Heart left ventricle (tissue), 16 donors: ENCODE measurements around the gene ITPR2. TPM values are rescaled to one million over a fixed set of nuclear protein-coding genes. Genes with fewer than 3 reads are reported as not detected.

Experiments
- ATAC-seq, 4 donors: fragments of 200-7000 bp; cut with Tn5 transposase; one replicate each; pipeline ENCODE4 v1.9.1; 2020 to 2022; ENCODE audit warnings: moderate library complexity in 4 of 4, mild to moderate bottlenecking in 3 of 4, moderate number of reproducible peaks in 1 of 4
- DNase-seq, 5 donors: peaks; one replicate each; pipeline ENCODE4 v3.0.0-alpha.2; 2020
- H3K27ac ChIP-seq, 12 donors: fragments of 200-600 bp; sonication (generic) in 4 of 12; one replicate each; pipeline versions ENCODE4 v1.5.0 to v1.8.0; 2016 to 2022; ENCODE audit warnings: mild to moderate bottlenecking in 2 of 12
- H3K27me3 ChIP-seq, 9 donors: fragments of 200-600 bp; sonication (generic) in 2 of 9; one replicate each; pipeline versions ENCODE4 v1.5.1 to v1.8.0; 2016 to 2022; ENCODE audit warnings: mild to moderate bottlenecking in 3 of 9
- H3K36me3 ChIP-seq, 9 donors: fragments of 200-600 bp; sonication (generic) in 2 of 9; one replicate each; pipeline versions ENCODE4 v1.5.0 to v1.8.0; 2018 to 2022; ENCODE audit warnings: mild to moderate bottlenecking in 2 of 9
- H3K4me1 ChIP-seq, 12 donors: fragments of 200-600 bp; sonication (generic) in 4 of 12; one replicate each; pipeline versions ENCODE4 v1.5.0 to v1.8.0; 2016 to 2022; ENCODE audit warnings: mild to moderate bottlenecking in 3 of 12
- H3K4me3 ChIP-seq, 12 donors: fragments of 200-600 bp; sonication (generic) in 4 of 12; one replicate each; pipeline versions ENCODE4 v1.5.0 to v1.8.0; 2017 to 2022; ENCODE audit warnings: mild to moderate bottlenecking in 9 of 12, moderate library complexity in 4 of 12
- H3K9me3 ChIP-seq, 12 donors: fragments of 200-600 bp; sonication (generic) in 4 of 12; one replicate each; pipeline versions ENCODE4 v1.5.0 to v1.8.0; 2016 to 2022; ENCODE audit warnings: mild to moderate bottlenecking in 1 of 12
- CTCF ChIP-seq, 12 donors: fragments of 200-600 bp; sonication (generic) in 4 of 12; IDR thresholded peaks; one replicate each; pipeline versions ENCODE4 v1.5.0 to v1.8.0; 2018 to 2022; ENCODE audit warnings: antibody characterized with exemption in 12 of 12, mild to moderate bottlenecking in 5 of 12
- POLR2A ChIP-seq, 2 donors: fragments of 450-650 bp; IDR thresholded peaks; one replicate each; pipeline ENCODE4 v1.6.1; 2017; ENCODE audit warnings: antibody characterized with exemption in 2 of 2, mild to moderate bottlenecking in 2 of 2, moderate library complexity in 2 of 2
- WGBS, 4 donors: extraction: QIAGEN DNeasy Blood & Tissue Kit in 2 of 4; methylation state at CpG; one replicate each; pipeline versions ENCODE4 v1.1.5 to v1.1.7; 2013 to 2018; 5-methylcytosine and 5-hydroxymethylcytosine counted together
- intact Hi-C, 10 donors: fragments of 100-400 bp; cut with DNase I; formaldehyde crosslinking; loops; one replicate each; pipeline versions ENCODE4 v1.11.1 to v1.14.2; 2022
- polyA plus RNA-seq, 2 donors: library from polyadenylated mRNA; stranded (reverse); fragments of 200-250 nt; gene quantifications; one replicate each; pipeline ENCODE4 v1.2.3, GENCODE V29; 2013
- total RNA-seq, 9 donors: library from RNA; depleted of rRNA in 2 of 9; stranded (reverse); fragments of >200 nt in 2 of 9; fragmentation: NEBNext Ultra II Directional in 3 of 9; extraction: Animal tissue kit (Norgen Biotek cat#: 25700) in 3 of 9; gene quantifications; one replicate each; pipeline versions ENCODE4 v1.1.0 to v1.2.4, GENCODE V29; 2016 to 2023
- donor health status: ischemic (EF 13 %, LVEDD 7.1; RV severe dilation, severe dysfunction).
- donor health status: healthy with polysubstance abuse.
- donor health status: DM: no; HTN: yes; CAD: no.
- donor health status: DM: no; HTN: no; CAD: no.
- donor health status: ischemic (EF 25% LVEDD 6.9; RV normal size, moderate dysfunction).
- donor health status: ischemic (EF 25% LVEDD 5.7; RV mildly dilated, moderate dysfunction).
- donor health status: healthy.
- donor health status: DM: yes; HTN: yes; CAD: no.
- donor health status: ischemic (EF 35%, LVEDD 5.7; RV mildly dilated, moderate dysfunction).
- donor health status: nonischemic (EF 11% LVEDD 7.7; RV severe dilation, severe dysfunction).
- donor health status: DM: yes; HTN: yes; CAD: no.
- donor health status: PGD.
- donor health status: ischemic (EF 29% LVEDD 5.4; RV normal size, mild dysfunction).
- donor health status: nonischemic (EF 23%, LVEDD 6.1; RV moderate dilation, normal function).

The ITPR2 gene
- total and polyA plus RNA-seq, 11 donors: 3.4 to 45.6 (median 11.8) TPM

GRCh38 chr12:26331960-26332359 lies 501.0 kb downstream of the ITPR2 start:
- Histone ChIP-seq H3K4me1 (peaks cover 0 to 13% (median 0%) of the 10 kb centered on the region in 12 donors), H3K9me3 (no peaks in the 10 kb centered on the region), H3K27ac (no peak overlapping the region), H3K36me3 (no peaks in the 10 kb centered on the region), H3K27me3 (no peaks in the 10 kb centered on the region), H3K4me3 (no peak overlapping the region)
- DNase-seq (no peak), ATAC-seq (no peak)
- TF ChIP-seq CTCF (IDR thresholded peaks at IDR 0.05) (no peak), POLR2A (IDR thresholded peaks at IDR 0.05) (no peak)
- WGBS, 4 donors: 96 to 100% (median 98%) methylated on average over 4 of the region's 4 CpGs
- intact Hi-C loops: no loop called here

GRCh38 chr12:26331136-26331535 lies 501.9 kb downstream of the ITPR2 start:
- no peaks in the 10 kb centered on the region for H3K9me3 ChIP-seq
- H3K27ac ChIP-seq: no peak overlapping the region
- no peaks in the 10 kb centered on the region for H3K27me3 ChIP-seq
- no peaks in the 10 kb centered on the region for H3K36me3 ChIP-seq
- no peak for DNase-seq
- H3K4me3 ChIP-seq: no peak overlapping the region
- peaks cover 0 to 13% (median 0%) of the 10 kb centered on the region in 12 donors for H3K4me1 ChIP-seq
- no peak for TF ChIP-seq CTCF (IDR thresholded peaks at IDR 0.05)
- ATAC-seq: no peak
- 88 to 92% (median 91%) methylated on average over 3 of the region's 3 CpGs for WGBS, 4 donors
- intact Hi-C loops: no loop called here

GRCh38 chr12:26327975-26328644 lies 504.9 kb downstream of the ITPR2 start:
- Histone ChIP-seq H3K27me3 (no peaks in the 10 kb centered on the region), H3K4me3 (no peak overlapping the region), H3K36me3 (no peaks in the 10 kb centered on the region), H3K9me3 (no peaks in the 10 kb centered on the region), H3K4me1 (peaks cover 0 to 13% (median 0%) of the 10 kb centered on the region in 12 donors), H3K27ac (no peak overlapping the region)
- 61 to 73% (median 68%) methylated on average over 4 of the region's 4 CpGs for WGBS, 4 donors
- DNase-seq: no peak
- TF ChIP-seq POLR2A (IDR thresholded peaks at IDR 0.05) (no peak), CTCF (IDR thresholded peaks at IDR 0.05) (no peak)
- ATAC-seq: no peak
- intact Hi-C loops: no loop called here

GRCh38 chr12:26323673-26324072 lies 509.3 kb downstream of the ITPR2 start:
- no peak overlapping the region for H3K4me3 ChIP-seq
- peaks cover 0 to 3% (median 0%) of the 10 kb centered on the region in 12 donors for H3K9me3 ChIP-seq
- DNase-seq (no peak), ATAC-seq (no peak)
- TF ChIP-seq POLR2A (IDR thresholded peaks at IDR 0.05): no peak
- TF ChIP-seq CTCF (IDR thresholded peaks at IDR 0.05): no peak
- no peaks in the 10 kb centered on the region for H3K27me3 ChIP-seq
- no peaks in the 10 kb centered on the region for H3K36me3 ChIP-seq
- H3K4me1 ChIP-seq: peaks cover 0 to 17% (median 2%) of the 10 kb centered on the region in 12 donors
- intact Hi-C loops: no loop called here
- WGBS, 4 donors: 80 to 94% (median 82%) methylated on average over 2 of the region's 2 CpGs
- no peak overlapping the region for H3K27ac ChIP-seq
